Myocyte (in vitro differentiated cells): ENCODE data around the gene TSGA10. TPM values are rescaled to one million over a fixed set of nuclear protein-coding genes. Genes with fewer than 3 reads are reported as not detected.

Source experiments
- DNase-seq: peaks from one replicate; pipeline ENCODE4 v3.0.0-alpha.2; 2012; ENCODE audit warnings: low read depth
- total RNA-seq: library from RNA; depleted of rRNA; stranded (reverse); fragments of >200 nt; gene quantifications from 2 replicates; pipeline ENCODE4 v1.2.3, GENCODE V29; 2014

TSGA10 gene
- total RNA-seq, 1 donor from 2014 or later, result 2.4 TPM

- DNase-seq, result no peak
These were observed 205.6 kb downstream of the TSGA10 start for GRCh38 chr2:98948956-98949739.

DNA sequence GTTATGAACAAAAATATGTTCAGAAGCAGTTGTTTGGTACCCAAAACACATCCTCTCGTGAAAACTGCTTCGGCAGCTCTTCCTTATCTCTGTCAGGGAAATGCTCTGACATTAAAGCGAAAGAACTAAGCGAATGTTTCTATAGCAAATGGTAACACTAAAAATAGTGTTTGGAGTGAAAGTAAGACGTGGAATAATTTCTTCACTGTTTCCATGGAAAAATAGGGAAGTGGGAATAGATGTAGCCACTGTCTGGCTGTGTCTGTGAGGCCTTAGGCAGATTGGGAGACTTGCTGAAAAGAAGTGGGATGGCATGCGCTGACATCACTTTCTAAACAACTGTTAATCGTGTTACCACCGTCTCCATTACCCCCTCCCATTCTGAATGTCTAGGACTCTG, 207.2 kb downstream of the TSGA10 start:
- DNase-seq, result no peak

Other genes with a start within 250 kb of the TSGA10 start
- 0.11 and 0.26 TPM in 2 replicates for gene CRACDL, start 218.7 kb downstream of the TSGA10 start, total RNA-seq
- 0.78 TPM in 1 of 2 replicates, not detected in the other for gene C2orf15, start 13.2 kb downstream of the TSGA10 start, total RNA-seq
- 5.0 and 5.9 TPM in 2 replicates for gene LIPT1, start within 50 bp of the TSGA10 start, total RNA-seq
- 30.3 and 31.1 TPM in 2 replicates for gene MITD1, start 26.1 kb upstream of the TSGA10 start, total RNA-seq
- gene MRPL30, start 26.2 kb upstream of the TSGA10 start, total RNA-seq, result 53.2 and 65.8 TPM in 2 replicates
- gene LYG2, start 100.7 kb upstream of the TSGA10 start, total RNA-seq, result not detected in 2 replicates
- gene LYG1, start 146.3 kb upstream of the TSGA10 start, total RNA-seq, result 1.3 TPM in 1 of 2 replicates, not detected in the other
- gene TXNDC9, start 181.4 kb upstream of the TSGA10 start, total RNA-seq, result 51.9 and 57.0 TPM in 2 replicates
- gene EIF5B, start 182.4 kb upstream of the TSGA10 start, total RNA-seq, result 19.2 and 22.3 TPM in 2 replicates